ENCODE data around the gene NACC2. TPM values are rescaled to one million over a fixed set of nuclear protein-coding genes. Genes with fewer than 3 reads are reported as not detected.
"Not testable (repeated sequence)": the region's sequence is repeated elsewhere in the genome, so short reads cannot be mapped to it uniquely, and the experiment has no call there.

The NACC2 gene
- polyA plus RNA-seq, 3 donors: 8.1 to 32.4 (median 8.7) TPM

DNA sequence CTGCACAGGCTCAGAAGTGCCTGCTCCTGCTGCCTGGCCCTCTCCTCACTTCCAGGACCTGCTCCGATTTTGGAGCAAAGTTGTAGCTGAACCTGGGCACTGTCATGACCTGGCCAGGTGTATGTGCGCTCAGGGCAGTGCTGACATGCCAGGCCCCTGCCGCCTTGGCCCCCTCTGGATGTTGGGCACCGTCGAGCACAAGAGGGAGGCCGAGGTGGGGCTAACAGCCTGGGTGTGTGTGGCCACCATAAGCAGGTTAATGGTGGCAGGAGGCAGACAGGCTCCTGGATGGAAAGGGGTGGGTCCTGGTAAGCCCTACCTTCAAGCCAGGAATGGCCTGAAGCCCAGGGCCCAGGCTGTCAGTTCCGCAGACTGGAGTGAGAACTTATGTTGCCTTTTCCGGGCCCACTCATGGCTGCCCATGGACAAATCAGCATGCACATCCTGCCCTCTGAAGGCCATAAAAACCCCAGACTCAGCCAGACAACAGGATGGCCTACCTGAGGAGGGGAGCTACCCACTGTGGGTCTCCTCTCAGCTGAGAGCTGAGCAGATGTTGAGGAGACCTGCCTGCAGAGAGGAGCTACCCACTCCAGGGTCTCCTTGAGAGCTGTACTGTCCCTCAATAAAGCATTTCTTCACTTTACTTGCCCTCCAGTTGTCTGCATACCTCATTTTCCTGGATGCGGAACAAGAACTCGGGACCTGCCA lies 66.2 kb downstream of the NACC2 start:
- Mint-ChIP-seq H3K27ac (peak overlapping the region in 2 of 7 donors; percentile 41 to 50), H3K4me3 (no peak overlapping the region), H3K27me3 (ENCODE audit: low read depth in 3 of 3) (no peaks in the 10 kb centered on the region), H3K36me3 (peaks cover 45 to 78% of the 10 kb centered on the region in 2 donors), H3K4me1 (peaks cover 47% of the 10 kb centered on the region), H3K9me3 (peaks cover 0 to 10% (median 3%) of the 10 kb centered on the region in 7 donors)
- intact Hi-C loops (cut with micrococcal nuclease): no loop called here
- peaks cover 100% of the 10 kb centered on the region for H3K79me2 ChIP-seq (ENCODE audit: insufficient read depth, low read length)
- peaks cover 100% of the 10 kb centered on the region for H4K20me1 ChIP-seq (ENCODE audit: insufficient read depth, low read length)
- no peak overlapping the region for H2AFZ ChIP-seq (ENCODE audit: insufficient read depth, low read depth, low read length, poor library complexity, severe bottlenecking)
- no peak for DNase-seq
- TF ChIP-seq, protein P1, sequence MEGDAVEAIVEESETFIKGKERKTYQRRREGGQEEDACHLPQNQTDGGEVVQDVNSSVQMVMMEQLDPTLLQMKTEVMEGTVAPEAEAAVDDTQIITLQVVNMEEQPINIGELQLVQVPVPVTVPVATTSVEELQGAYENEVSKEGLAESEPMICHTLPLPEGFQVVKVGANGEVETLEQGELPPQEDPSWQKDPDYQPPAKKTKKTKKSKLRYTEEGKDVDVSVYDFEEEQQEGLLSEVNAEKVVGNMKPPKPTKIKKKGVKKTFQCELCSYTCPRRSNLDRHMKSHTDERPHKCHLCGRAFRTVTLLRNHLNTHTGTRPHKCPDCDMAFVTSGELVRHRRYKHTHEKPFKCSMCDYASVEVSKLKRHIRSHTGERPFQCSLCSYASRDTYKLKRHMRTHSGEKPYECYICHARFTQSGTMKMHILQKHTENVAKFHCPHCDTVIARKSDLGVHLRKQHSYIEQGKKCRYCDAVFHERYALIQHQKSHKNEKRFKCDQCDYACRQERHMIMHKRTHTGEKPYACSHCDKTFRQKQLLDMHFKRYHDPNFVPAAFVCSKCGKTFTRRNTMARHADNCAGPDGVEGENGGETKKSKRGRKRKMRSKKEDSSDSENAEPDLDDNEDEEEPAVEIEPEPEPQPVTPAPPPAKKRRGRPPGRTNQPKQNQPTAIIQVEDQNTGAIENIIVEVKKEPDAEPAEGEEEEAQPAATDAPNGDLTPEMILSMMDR (IDR thresholded peaks at IDR 0.05): no peak
- no peak overlapping the region for H3K9ac ChIP-seq (ENCODE audit: insufficient read depth, low read length, poor library complexity, severe bottlenecking)
- H3K36me3 ChIP-seq (replicated peaks in 1 of 2; ENCODE audit: control insufficient read depth in 1 of 2, insufficient read depth in 2 of 2, low read length in 2 of 2): peaks cover 26 to 48% of the 10 kb centered on the region in 2 donors
- no peak overlapping the region for H3K4me2 ChIP-seq (replicated peaks; ENCODE audit: extremely low read depth, low read length, poor library complexity, severe bottlenecking)
- H3K27me3 ChIP-seq (ENCODE audit: control insufficient read depth in 2 of 2, insufficient read depth in 2 of 2, low read length in 2 of 2): no peaks in the 10 kb centered on the region
- peaks cover 29 to 34% of the 10 kb centered on the region in 2 donors for H3K4me1 ChIP-seq (ENCODE audit: control insufficient read depth in 1 of 2, insufficient read depth in 2 of 2, low read length in 2 of 2)
- no peak overlapping the region for H3K4me3 ChIP-seq (replicated peaks in 1 of 3; ENCODE audit: low read depth in 2 of 3, low read length in 3 of 3)
- 100% methylated on average over 8 of the region's 10 CpGs for WGBS (ENCODE audit: insufficient coverage)
- H3K9me3 ChIP-seq (replicated peaks in 1 of 2; ENCODE audit: control insufficient read depth in 1 of 2, insufficient read depth in 1 of 2, low read length in 2 of 2): peaks cover 0 to 8% of the 10 kb centered on the region in 2 donors
- H3K27ac ChIP-seq (ENCODE audit: low read depth in 1 of 2, low read length in 2 of 2): peak overlapping the region in 1 of 2 donors; percentile 27

DNA sequence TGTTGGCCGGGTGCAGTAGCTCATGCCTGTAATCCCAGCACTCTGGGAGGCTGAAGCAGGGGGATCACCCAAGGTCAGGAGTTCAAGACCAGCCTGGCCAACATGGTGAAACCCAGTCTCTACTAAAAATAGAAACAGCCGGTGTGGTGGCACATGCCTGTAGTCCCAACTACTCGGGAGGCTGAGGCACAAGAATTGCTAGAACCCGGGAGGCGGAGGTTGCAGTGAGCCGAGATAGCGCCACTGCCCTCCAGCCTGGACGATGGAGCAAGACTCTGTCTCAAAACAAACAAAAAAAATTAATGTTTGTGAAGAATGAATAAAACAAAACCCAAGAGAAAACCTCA lies 68.2 kb downstream of the NACC2 start:
- H3K4me3 ChIP-seq (replicated peaks in 1 of 3; ENCODE audit: low read depth in 2 of 3, low read length in 3 of 3); H3K9me3 Mint-ChIP-seq; H3K27me3 Mint-ChIP-seq (ENCODE audit: low read depth in 3 of 3); H3K4me2 ChIP-seq (replicated peaks; ENCODE audit: extremely low read depth, low read length, poor library complexity, severe bottlenecking); H3K9ac ChIP-seq (ENCODE audit: insufficient read depth, low read length, poor library complexity, severe bottlenecking); intact Hi-C loops (cut with micrococcal nuclease); H3K9me3 ChIP-seq (replicated peaks in 1 of 2; ENCODE audit: control insufficient read depth in 1 of 2, insufficient read depth in 1 of 2, low read length in 2 of 2); H3K4me3 Mint-ChIP-seq; H3K27ac ChIP-seq (ENCODE audit: low read depth in 1 of 2, low read length in 2 of 2); DNase-seq; H3K27me3 ChIP-seq (ENCODE audit: control insufficient read depth in 2 of 2, insufficient read depth in 2 of 2, low read length in 2 of 2); H2AFZ ChIP-seq (ENCODE audit: insufficient read depth, low read depth, low read length, poor library complexity, severe bottlenecking): not testable (repeated sequence)
- Mint-ChIP-seq H3K27ac (peak overlapping the region in 4 of 7 donors; percentile 4 to 54 (median 10)), H3K4me1 (peaks cover 36% of the 10 kb centered on the region), H3K36me3 (peaks cover 47 to 82% of the 10 kb centered on the region in 2 donors)
- peaks cover 100% of the 10 kb centered on the region for H4K20me1 ChIP-seq (ENCODE audit: insufficient read depth, low read length)
- peaks cover 38 to 59% of the 10 kb centered on the region in 2 donors for H3K36me3 ChIP-seq (replicated peaks in 1 of 2; ENCODE audit: control insufficient read depth in 1 of 2, insufficient read depth in 2 of 2, low read length in 2 of 2)
- WGBS (ENCODE audit: insufficient coverage): no CpG with 5 or more reads among the region's 8 CpGs
- H3K79me2 ChIP-seq (ENCODE audit: insufficient read depth, low read length): peaks cover 99% of the 10 kb centered on the region
- H3K4me1 ChIP-seq (ENCODE audit: control insufficient read depth in 1 of 2, insufficient read depth in 2 of 2, low read length in 2 of 2): peaks cover 9 to 14% of the 10 kb centered on the region in 2 donors

Measured in CD14-positive monocyte (primary cell).